Measurements from ENCODE around the gene RAP1GAP. TPM values are rescaled to one million over a fixed set of nuclear protein-coding genes. Genes with fewer than 3 reads are reported as not detected.

Gene RAP1GAP
- total and polyA plus RNA-seq, 9 of the 15 experiments (the other 6 are each of a cell fraction or from before 2014, with no cell fraction given): 0.29 to 30.2 (median 19.2) TPM

- TF ChIP-seq CHD7 (IDR thresholded peaks at IDR 0.05; ENCODE audit: low read depth, low read length): no peak
- no peak for TF ChIP-seq ZNF3 (CRISPR knock-in tag; IDR thresholded peaks at IDR 0.05)
- peak; percentile 5 for TF ChIP-seq TCF3 (CRISPR knock-in tag; IDR thresholded peaks at IDR 0.05)
- no peak for TF ChIP-seq TRIM28 (IDR thresholded peaks at IDR 0.05)
- TF ChIP-seq ZNF12 (CRISPR knock-in tag; IDR thresholded peaks at IDR 0.05): peak; percentile 24; the same call in 1 of the 2 replicates
- no peak for TF ChIP-seq ARID3B (CRISPR knock-in tag; IDR thresholded peaks at IDR 0.05; ENCODE audit: borderline replicate concordance)
- TF ChIP-seq, protein P1, sequence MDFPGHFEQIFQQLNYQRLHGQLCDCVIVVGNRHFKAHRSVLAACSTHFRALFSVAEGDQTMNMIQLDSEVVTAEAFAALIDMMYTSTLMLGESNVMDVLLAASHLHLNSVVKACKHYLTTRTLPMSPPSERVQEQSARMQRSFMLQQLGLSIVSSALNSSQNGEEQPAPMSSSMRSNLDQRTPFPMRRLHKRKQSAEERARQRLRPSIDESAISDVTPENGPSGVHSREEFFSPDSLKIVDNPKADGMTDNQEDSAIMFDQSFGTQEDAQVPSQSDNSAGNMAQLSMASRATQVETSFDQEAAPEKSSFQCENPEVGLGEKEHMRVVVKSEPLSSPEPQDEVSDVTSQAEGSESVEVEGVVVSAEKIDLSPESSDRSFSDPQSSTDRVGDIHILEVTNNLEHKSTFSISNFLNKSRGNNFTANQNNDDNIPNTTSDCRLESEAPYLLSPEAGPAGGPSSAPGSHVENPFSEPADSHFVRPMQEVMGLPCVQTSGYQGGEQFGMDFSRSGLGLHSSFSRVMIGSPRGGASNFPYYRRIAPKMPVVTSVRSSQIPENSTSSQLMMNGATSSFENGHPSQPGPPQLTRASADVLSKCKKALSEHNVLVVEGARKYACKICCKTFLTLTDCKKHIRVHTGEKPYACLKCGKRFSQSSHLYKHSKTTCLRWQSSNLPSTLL (IDR thresholded peaks at IDR 0.05): no peak; the same call in 1 of the 2 replicates
- TF ChIP-seq ZNF324 (CRISPR knock-in tag; IDR thresholded peaks at IDR 0.05): peak; percentile 63; the same call in 1 of the 2 replicates
- no peak for TF ChIP-seq TSC22D4 (tag; IDR thresholded peaks at IDR 0.05)
- peak; percentile 78 for TF ChIP-seq ELF2 (CRISPR knock-in tag; IDR thresholded peaks at IDR 0.05)
- TF ChIP-seq ZNF408 (CRISPR knock-in tag; IDR thresholded peaks at IDR 0.05; ENCODE audit: low read depth): no peak
- no peak for TF ChIP-seq ETV6 (IDR thresholded peaks at IDR 0.05; ENCODE audit: borderline replicate concordance in 1 of 2, low read depth in 2 of 2, low read length in 1 of 2)
- no peak for TF ChIP-seq ETV6 (CRISPR knock-in tag; IDR thresholded peaks at IDR 0.05; ENCODE audit: borderline replicate concordance)
These were observed at the start of gene RAP1GAP (continued) for GRCh38 chr1:21669258-21670058.

All from K562 (cell line).